SK-N-SH (cell line): ENCODE measurements around the gene HYAL3. TPM values are rescaled to one million over a fixed set of nuclear protein-coding genes. Genes with fewer than 3 reads are reported as not detected.

Source experiments
- CTCF ChIA-PET: fragments of 300-600, 350-600 bp; formaldehyde crosslinking; extraction: SDS; loops from one replicate; lab custom pipeline; 2021; lab: Yijun Ruan, JAX
- POLR2A ChIA-PET: fragments of 350-600 bp; sonication (Branson Sonifier 250); formaldehyde crosslinking; extraction: SDS; loops from one replicate; lab custom pipeline; 2020; ENCODE audit warnings: antibody characterized with exemption, inconsistent platforms; lab: Yijun Ruan, JAX
- DNase-seq: peaks from one replicate; pipeline ENCODE4 v3.0.0; 2012
- H2AFZ ChIP-seq: fragments of 200-600 bp; sonication (generic); 2 replicates; pipeline ENCODE4 v1.8.1; 2016; ENCODE audit warnings: antibody characterized with exemption, mild to moderate bottlenecking, low read depth
- H3F3A ChIP-seq: fragments of 200-600 bp; sonication (generic); replicated peaks from 2 replicates; pipeline ENCODE3; 2016; ENCODE audit warnings: antibody characterized with exemption, mild to moderate bottlenecking; ENCODE audit not compliant: insufficient read depth
- H3K27ac ChIP-seq, 2 experiments: fragments of 200-500 bp in 1 of 2; fragments of 200-600 bp in 1 of 2; sonication (Bioruptor generic) in 1 of 2; sonication (generic), shearing (Covaris generic) in 1 of 2; 2 replicates each; pipeline versions ENCODE4 v1.5.1 to v1.6.1; 2014 to 2016; ENCODE audit warnings: low read depth in 2 of 2, inconsistent platforms in 1 of 2, low read length in 1 of 2, mild to moderate bottlenecking in 1 of 2, mixed read lengths in 1 of 2
- H3K27me3 ChIP-seq: fragments of 200-600 bp; sonication (generic), shearing (Covaris generic); 2 replicates; pipeline ENCODE4 v1.6.1; 2016; ENCODE audit warnings: mixed run types; ENCODE audit not compliant: insufficient read depth
- H3K36me3 ChIP-seq, 2 experiments: fragments of 200-500 bp in 1 of 2; fragments of 200-600 bp in 1 of 2; sonication (Bioruptor generic) in 1 of 2; sonication (generic) in 1 of 2; replicated peaks in 1 of 2; 2 replicates each; pipeline versions ENCODE3 to v1.5.1; 2014 to 2016; ENCODE audit warnings: low read length in 1 of 2, mild to moderate bottlenecking in 1 of 2; ENCODE audit not compliant: insufficient read depth in 2 of 2, control insufficient read depth in 1 of 2
- H3K4me1 ChIP-seq, 2 experiments: fragments of 200-500 bp in 1 of 2; fragments of 200-600 bp in 1 of 2; sonication (Bioruptor generic) in 1 of 2; sonication (generic), shearing (Covaris generic) in 1 of 2; 2 replicates each; pipeline versions ENCODE4 v1.5.1 to v1.6.1; 2014 to 2016; ENCODE audit warnings: low read depth in 1 of 2, low read length in 1 of 2, mixed run types in 1 of 2; ENCODE audit not compliant: insufficient read depth in 2 of 2, control insufficient read depth in 1 of 2
- H3K4me2 ChIP-seq: fragments of 200-600 bp; sonication (generic), shearing (Covaris generic); 2 replicates; pipeline ENCODE4 v1.6.1; 2017; ENCODE audit warnings: mixed run types
- H3K4me3 ChIP-seq, 2 experiments: fragments of 200-500 bp in 1 of 2; fragments of 200-600 bp in 1 of 2; sonication (Bioruptor generic) in 1 of 2; sonication (generic), shearing (Covaris generic) in 1 of 2; 2 replicates each; pipeline versions ENCODE4 v1.5.1 to v1.8.1; 2014 to 2016; ENCODE audit warnings: low read depth in 2 of 2, inconsistent platforms in 1 of 2, low read length in 1 of 2, mild to moderate bottlenecking in 1 of 2, mixed read lengths in 1 of 2, moderate library complexity in 1 of 2
- H3K79me2 ChIP-seq: fragments of 200-600 bp; sonication (generic); 2 replicates; pipeline ENCODE4 v1.8.1; 2017; ENCODE audit warnings: mild to moderate bottlenecking; ENCODE audit not compliant: insufficient read depth
- H3K9ac ChIP-seq: fragments of 200-600 bp; sonication (generic); 2 replicates; pipeline ENCODE4 v1.6.1; 2017; ENCODE audit warnings: mixed run types
- H3K9me2 ChIP-seq: fragments of 200-600 bp; sonication (generic); 2 replicates; pipeline ENCODE4 v1.6.1; 2017; ENCODE audit warnings: mixed run types
- H3K9me3 ChIP-seq: fragments of 200-600 bp; sonication (generic); 2 replicates; pipeline ENCODE4 v1.6.1; 2017; ENCODE audit warnings: mixed run types, mild to moderate bottlenecking, moderate library complexity
- H4K20me1 ChIP-seq: fragments of 200-600 bp; sonication (generic); 2 replicates; pipeline ENCODE4 v1.6.1; 2017; ENCODE audit warnings: mild to moderate bottlenecking, mixed run types; ENCODE audit not compliant: insufficient read depth
- CHD2 ChIP-seq: fragments of 150-350 bp; IDR thresholded peaks from 2 replicates; pipeline ENCODE4 v1.6.1; 2018; ENCODE audit warnings: low read length; ENCODE audit not compliant: partially characterized antibody
- EP300 ChIP-seq, 2 experiments: IDR thresholded peaks; 2 replicates each; pipeline versions ENCODE4 v1.4.0 to v1.6.1; 2012; ENCODE audit warnings: borderline replicate concordance in 1 of 2, low read depth in 1 of 2, low read length in 1 of 2
- EZH2phosphoT487 ChIP-seq: fragments of 200-600 bp; sonication (generic); IDR thresholded peaks from 2 replicates; pipeline ENCODE4 v1.6.1; 2017; ENCODE audit warnings: low read depth, mixed run types, mild to moderate bottlenecking, antibody characterized with exemption, moderate library complexity, borderline replicate concordance
- FOXJ3 ChIP-seq: sonication (generic); formaldehyde crosslinking; IDR thresholded peaks from 2 replicates; pipeline ENCODE4 v1.5.1; 2020; ENCODE audit warnings: mild to moderate bottlenecking, missing genetic modification reagents
- PBX3 ChIP-seq: IDR thresholded peaks from 2 replicates; pipeline ENCODE4; 2012
- RAD21 ChIP-seq: IDR thresholded peaks from 2 replicates; pipeline ENCODE4 v1.6.1; 2012; ENCODE audit warnings: mild to moderate bottlenecking, low read length
- REST ChIP-seq: IDR thresholded peaks from 2 replicates; pipeline ENCODE4 v1.6.1; 2012; ENCODE audit warnings: mild to moderate bottlenecking, low read depth, low read length, moderate library complexity
- TCF12 ChIP-seq: IDR thresholded peaks from 2 replicates; pipeline ENCODE4 v1.4.0; 2012
- WGBS: methylation state at CpG from one replicate; pipeline ENCODE4 v1.1.6; 2017; ENCODE audit warnings: low lambda C conversion rate; 5-methylcytosine and 5-hydroxymethylcytosine counted together
- polyA plus RNA-seq, 3 experiments: library from polyadenylated mRNA; depleted of rRNA; stranded (reverse); fragments of >200 nt; gene quantifications; 2 replicates each; pipeline ENCODE4 v1.2.3, GENCODE V29; 2012
- TF ChIP-seq, protein P1 (sequence below): fragments of 150-350 bp; IDR thresholded peaks from 2 replicates; pipeline ENCODE4 v1.6.1; 2016; ENCODE audit warnings: mild to moderate bottlenecking, low read depth, low read length

Gene HYAL3
- polyA plus RNA-seq, 1 of the 3 experiments (the other 2 are of a cell fraction), result 7.8 TPM

DNA sequence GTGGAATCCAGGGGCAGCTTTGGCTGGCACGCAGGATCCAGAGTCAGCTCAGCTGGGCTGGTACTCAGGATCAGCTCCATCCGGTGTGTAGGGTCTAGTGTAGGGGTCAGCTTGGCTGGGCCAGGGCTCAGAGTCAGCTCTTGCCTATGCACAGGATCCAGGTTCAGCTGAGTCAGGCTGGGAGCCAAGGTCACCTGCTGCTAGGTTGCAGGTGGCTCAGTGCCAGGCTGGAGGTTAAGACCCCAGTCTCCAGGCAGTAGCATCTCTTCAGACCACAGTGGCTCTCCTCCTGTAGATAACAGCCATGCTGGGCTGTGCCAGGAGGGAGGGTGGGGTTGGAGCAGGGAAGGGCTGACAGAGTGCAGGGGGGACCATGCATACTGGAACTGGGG, 1.8 kb downstream of the HYAL3 start (continued):
- TF ChIP-seq REST, result no peak
- TF ChIP-seq FOXJ3 (CRISPR knock-in tag), result no peak
- TF ChIP-seq, protein P1, sequence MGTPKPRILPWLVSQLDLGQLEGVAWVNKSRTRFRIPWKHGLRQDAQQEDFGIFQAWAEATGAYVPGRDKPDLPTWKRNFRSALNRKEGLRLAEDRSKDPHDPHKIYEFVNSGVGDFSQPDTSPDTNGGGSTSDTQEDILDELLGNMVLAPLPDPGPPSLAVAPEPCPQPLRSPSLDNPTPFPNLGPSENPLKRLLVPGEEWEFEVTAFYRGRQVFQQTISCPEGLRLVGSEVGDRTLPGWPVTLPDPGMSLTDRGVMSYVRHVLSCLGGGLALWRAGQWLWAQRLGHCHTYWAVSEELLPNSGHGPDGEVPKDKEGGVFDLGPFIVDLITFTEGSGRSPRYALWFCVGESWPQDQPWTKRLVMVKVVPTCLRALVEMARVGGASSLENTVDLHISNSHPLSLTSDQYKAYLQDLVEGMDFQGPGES, result no peak

GRCh38 chr3:50296721-50297383, 2.4 kb downstream of the HYAL3 start:
- POLR2A ChIA-PET, result no interaction called here
- TF ChIP-seq TCF12 (no peak), EZH2phosphoT487 (no peak), CHD2 (no peak), RAD21 (no peak), EP300 (IDR thresholded peaks at IDR 0.05; ENCODE audit: borderline replicate concordance in 1 of 2, low read depth in 1 of 2, low read length in 1 of 2) (no peak), PBX3 (no peak)
- no peak overlapping the region for H3K4me3 ChIP-seq

More at GRCh38 chr3:50296721-50297383, 2.4 kb downstream of the HYAL3 start:
- Histone ChIP-seq H3K36me3 (peaks cover 0 to 6% of the 10 kb centered on the region in 2 experiments), H4K20me1 (no peaks in the 10 kb centered on the region), H3K4me2 (no peak overlapping the region), H2AFZ (no peak overlapping the region), H3K27me3 (no peaks in the 10 kb centered on the region), H3K4me1 (peaks cover 13 to 30% of the 10 kb centered on the region in 2 experiments; a peak in 3 of 4 replicates), H3K79me2 (peaks cover 11% of the 10 kb centered on the region), H3K9ac (no peak overlapping the region), H3K9me3 (no peaks in the 10 kb centered on the region), H3K9me2 (no peaks in the 10 kb centered on the region), H3K27ac (no peak overlapping the region), H3F3A (no peaks in the 10 kb centered on the region)
- CTCF ChIA-PET, result interaction anchor here (0.5 to 3.4 kb wide), 3 partner anchors 27 to 84 kb away, joined by 3 to 16 read pairs (median 7); no protein-coding TSS in a partner anchor
- WGBS, result 94% methylated on average over 3 of the region's 18 CpGs
- no peak for DNase-seq
